Measurements from ENCODE around the gene PANX1. TPM values are rescaled to one million over a fixed set of nuclear protein-coding genes. Genes with fewer than 3 reads are reported as not detected.
"Not testable (repeated sequence)": the region's sequence is repeated elsewhere in the genome, so short reads cannot be mapped to it uniquely, and the experiment has no call there.

The PANX1 gene, protein sequence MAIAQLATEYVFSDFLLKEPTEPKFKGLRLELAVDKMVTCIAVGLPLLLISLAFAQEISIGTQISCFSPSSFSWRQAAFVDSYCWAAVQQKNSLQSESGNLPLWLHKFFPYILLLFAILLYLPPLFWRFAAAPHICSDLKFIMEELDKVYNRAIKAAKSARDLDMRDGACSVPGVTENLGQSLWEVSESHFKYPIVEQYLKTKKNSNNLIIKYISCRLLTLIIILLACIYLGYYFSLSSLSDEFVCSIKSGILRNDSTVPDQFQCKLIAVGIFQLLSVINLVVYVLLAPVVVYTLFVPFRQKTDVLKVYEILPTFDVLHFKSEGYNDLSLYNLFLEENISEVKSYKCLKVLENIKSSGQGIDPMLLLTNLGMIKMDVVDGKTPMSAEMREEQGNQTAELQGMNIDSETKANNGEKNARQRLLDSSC
- 5.7 and 7.0 TPM in 2 replicates for total RNA-seq (2014; rRNA removed; shearing (Covaris generic))

DNA sequence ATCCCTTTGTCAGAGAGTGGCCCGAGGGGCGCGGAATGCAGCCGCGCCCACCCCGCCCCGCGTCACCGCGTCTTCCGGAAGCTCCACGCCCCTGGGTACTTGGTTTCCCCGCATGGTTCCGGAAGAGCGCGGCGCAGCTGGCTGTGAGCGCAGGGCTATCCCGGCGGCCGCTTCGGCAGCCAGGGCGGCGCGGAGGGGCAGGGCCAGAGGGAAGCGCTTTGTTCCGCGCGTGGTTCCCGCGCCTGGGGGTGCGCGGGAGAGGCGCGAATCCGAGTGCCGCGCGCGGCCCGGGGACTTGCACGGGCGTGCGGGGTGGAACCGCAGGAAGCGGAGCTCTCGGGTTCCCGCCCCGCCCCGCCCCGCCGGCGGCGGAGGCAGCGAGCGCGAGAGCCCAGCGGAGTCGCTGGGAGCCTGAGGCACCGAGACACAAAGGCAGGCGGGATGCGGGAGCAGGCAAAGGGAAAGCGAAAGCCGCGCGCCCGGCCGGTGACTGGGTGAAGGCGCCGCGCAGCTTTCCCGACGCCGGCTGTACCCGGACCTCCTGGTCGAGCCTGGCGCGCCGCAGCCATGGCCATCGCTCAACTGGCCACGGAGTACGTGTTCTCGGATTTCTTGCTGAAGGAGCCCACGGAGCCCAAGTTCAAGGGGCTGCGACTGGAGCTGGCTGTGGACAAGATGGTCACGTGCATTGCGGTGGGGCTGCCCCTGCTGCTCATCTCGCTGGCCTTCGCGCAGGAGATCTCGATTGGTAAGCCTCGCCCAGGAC, at the start of gene PANX1:
Gene PANX1 (plus strand): TSS at position 96 of the 766 bp plus-strand sequence. CDS start 472 bp downstream, at position 568.
- in situ Hi-C loops (cut with HindIII; ENCODE audit: low sequenced_read_pairs) = no loop called here
- DNase-seq (ENCODE audit: low spot score) = peak; percentile 62

DNA sequence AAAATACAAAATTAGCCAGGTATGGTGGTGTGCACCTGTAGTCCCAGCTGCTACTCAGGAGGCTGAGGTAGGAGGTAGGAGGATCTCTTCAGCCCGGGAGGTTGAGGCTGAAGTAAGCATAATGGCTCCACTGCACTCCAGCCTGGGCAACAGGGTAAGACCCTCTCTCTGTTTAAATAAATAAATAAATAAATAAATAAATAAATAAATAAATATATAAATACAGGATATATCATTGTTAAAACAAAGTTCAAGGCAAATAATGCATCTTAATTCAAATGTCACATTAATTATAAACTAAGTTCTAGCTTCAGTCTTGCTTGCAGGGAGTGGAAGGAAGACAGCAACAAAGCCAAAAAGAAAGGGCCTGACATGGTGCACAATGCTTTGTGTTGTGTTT, 44.5 kb upstream of the PANX1 start:
- no peak for DNase-seq (ENCODE audit: low spot score)
- in situ Hi-C loops (cut with HindIII; ENCODE audit: low sequenced_read_pairs) = no loop called here

DNA sequence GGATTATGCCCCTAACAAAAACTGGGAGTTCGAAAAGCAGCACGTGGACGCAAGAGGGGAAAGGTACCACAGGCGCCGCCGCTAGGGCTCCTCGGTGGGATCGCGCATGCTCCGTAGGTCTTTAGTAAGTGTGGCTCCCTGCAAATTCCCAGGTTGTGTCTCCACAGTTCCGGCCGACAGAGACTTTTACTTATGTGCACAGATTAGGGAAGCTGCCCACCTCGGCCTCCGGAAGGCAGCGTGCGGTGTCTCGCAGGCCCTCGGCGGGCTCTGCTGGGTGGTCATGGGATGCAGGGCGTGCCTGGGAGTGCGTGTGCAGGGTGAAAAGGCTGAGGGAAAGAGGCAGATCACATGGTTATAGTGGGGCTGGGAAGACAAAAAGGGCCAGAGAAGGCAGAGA, 39.7 kb upstream of the PANX1 start:
- in situ Hi-C loops (cut with HindIII; ENCODE audit: low sequenced_read_pairs) = no loop called here

DNA sequence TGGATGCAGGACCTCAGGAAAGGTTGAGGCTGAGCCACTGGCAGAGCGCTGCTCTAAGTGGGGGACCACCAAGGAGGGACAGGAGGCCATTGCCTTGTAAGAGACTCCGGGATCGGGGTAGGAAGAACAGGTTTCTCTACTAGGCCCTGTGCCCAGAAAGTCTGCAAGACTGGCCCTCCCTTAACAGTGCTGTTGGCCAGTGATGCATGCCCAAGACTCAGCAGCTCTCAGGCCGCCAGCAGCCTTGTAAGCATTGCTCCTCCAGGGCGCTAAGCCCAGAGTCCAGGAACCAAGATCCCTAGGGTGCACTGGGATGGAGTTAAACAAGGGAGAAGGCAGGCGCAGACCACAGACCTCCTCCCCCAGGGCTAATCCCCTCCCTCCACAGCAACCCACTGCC, 39.3 kb upstream of the PANX1 start:
- no peak for DNase-seq (ENCODE audit: low spot score)
- in situ Hi-C loops (cut with HindIII; ENCODE audit: low sequenced_read_pairs) = no loop called here

More for the DNA sequence above, 39.7 kb upstream of the PANX1 start:
- no peak for DNase-seq (ENCODE audit: low spot score)

DNA sequence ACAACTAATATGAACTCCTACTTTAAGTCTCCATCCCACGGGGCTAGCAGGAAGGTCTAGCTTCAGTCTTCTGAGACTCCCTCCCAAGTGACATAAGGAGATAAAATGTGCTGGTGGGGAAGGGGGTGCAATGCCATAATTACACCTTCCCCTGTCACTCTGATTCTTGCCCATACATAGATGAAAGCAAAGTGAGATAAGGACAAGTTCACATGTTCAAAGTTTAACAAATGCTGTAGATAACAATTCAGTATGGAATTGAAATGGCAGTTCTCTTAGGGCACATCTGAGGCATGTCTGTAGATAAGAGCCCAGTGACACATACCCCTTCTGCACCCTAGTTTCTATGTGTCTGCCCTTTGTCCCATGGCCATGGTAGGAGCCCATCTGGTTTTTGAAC, 38.2 kb upstream of the PANX1 start:
- in situ Hi-C loops (cut with HindIII; ENCODE audit: low sequenced_read_pairs) = no loop called here
- DNase-seq (ENCODE audit: low spot score) = no peak

DNA sequence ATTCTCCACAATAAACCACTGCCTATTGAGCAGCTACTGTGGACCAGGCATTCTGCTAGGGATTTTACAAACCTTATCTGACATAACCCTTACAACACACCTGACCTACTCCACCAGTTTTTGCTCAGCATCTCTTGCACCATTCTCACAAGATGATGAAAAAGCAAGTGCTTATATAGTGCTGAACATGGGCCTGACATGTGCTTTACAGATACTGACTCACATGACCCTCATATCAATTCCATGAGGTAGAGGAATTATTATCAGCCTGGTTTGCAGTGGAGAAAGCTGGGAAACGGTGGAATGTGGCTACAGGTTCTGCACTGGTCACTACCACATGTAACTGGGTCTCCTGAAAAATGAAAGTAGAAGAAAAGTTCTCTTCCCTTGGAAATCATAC, 37.5 kb upstream of the PANX1 start:
- DNase-seq (ENCODE audit: low spot score) = no peak
- in situ Hi-C loops (cut with HindIII; ENCODE audit: low sequenced_read_pairs) = no loop called here

DNA sequence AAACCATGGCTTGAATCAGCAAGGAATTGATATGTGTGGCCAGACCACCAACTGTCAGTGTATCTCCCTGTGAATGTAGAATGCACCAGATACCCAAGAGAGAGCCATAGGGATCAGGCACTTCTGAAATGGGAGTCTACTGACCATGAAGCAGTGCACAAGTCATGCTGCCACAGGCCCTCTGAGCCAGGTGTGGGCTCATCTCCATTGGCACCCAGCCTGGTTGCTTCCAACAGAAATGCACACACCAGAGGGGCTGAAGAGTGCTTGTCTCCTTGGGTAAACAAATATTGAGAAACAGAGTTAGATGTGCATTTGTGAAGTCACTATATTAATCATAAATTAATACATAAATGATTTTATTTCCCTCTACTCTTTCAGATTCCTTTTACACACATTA, 28.4 kb upstream of the PANX1 start:
- in situ Hi-C loops (cut with HindIII; ENCODE audit: low sequenced_read_pairs) = no loop called here
- no peak for DNase-seq (ENCODE audit: low spot score)

DNA sequence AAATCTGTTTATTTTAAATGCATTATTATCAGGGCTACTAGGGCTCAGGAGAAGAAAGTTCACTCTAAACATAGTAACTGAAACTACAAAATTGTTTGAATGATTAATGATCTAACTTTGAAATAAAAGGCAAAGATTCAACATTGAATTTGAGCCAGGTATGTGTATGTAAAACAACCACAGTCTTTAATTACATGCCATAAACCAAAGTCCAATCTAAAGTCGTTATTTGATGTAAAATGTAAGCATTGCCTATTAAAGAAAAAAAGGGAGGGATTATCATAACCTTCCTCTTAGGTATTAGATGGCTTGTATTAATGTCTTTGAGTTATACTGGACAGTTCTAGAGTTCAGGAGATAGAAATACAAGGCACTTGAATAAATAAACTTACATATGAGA, 25.2 kb upstream of the PANX1 start:
- no peak for DNase-seq (ENCODE audit: low spot score)

DNA sequence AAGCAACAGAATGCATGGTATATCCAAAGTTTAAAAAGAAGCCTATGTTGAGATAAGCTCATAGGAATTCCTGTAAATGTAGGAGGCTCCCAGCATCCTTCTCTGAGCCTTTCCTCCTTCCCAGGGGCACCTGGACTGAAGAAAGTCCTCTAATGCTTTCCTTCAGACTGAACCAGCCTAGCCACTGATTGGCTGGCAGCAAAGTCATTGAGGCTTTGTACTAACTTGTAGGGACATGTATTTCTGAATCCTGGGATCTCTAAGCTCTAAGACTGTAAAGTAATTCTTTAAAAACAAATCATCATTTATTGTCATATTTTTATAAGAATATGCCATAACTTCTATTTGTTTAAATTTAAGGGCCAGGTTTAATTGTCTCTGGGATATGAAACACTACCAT, 23.9 kb upstream of the PANX1 start:
- in situ Hi-C loops (cut with HindIII; ENCODE audit: low sequenced_read_pairs) = no loop called here

More for the DNA sequence above, 25.2 kb upstream of the PANX1 start:
- in situ Hi-C loops (cut with HindIII; ENCODE audit: low sequenced_read_pairs) = no loop called here

DNA sequence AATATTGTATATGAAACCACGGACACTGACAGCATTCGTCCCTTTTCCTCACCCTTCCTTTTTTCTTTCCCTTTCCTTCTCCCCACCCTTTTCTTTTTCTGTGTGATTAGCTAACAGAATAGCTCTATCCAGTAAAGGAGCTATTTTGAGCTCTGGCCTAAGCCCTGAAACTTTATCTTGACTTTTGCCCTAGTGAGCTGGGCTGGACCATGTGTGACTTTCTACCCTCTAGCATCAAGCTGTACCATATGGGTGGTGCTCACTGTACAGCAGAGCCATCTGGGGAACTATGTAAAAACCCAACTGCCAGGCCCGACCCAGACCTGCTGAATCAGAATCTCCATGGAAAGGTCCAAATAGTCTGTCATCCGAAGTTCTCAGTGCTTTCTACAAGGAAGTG, 21.9 kb upstream of the PANX1 start:
- no peak for DNase-seq (ENCODE audit: low spot score)
- in situ Hi-C loops (cut with HindIII; ENCODE audit: low sequenced_read_pairs) = no loop called here

More for the DNA sequence above, 23.9 kb upstream of the PANX1 start:
- DNase-seq (ENCODE audit: low spot score) = no peak

DNA sequence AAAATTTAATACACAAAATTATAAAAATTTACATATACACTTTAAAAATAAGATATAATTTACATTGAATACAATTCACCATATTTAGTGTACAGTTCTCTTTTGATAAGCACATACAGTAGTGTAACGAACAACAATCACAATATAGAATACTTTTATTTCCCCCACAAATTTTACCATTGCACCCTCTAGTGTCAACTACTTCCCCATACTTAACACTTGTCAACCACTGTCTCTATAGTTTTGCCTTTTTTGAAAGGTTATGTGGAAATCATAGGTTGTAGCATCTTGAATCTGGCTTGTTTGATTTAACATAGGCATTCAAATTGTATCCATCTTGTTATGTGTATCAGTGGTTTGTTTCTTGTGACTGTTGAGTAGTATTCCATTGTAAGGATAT, 21.3 kb upstream of the PANX1 start:
- no peak for DNase-seq (ENCODE audit: low spot score)
- in situ Hi-C loops (cut with HindIII; ENCODE audit: low sequenced_read_pairs) = no loop called here

DNA sequence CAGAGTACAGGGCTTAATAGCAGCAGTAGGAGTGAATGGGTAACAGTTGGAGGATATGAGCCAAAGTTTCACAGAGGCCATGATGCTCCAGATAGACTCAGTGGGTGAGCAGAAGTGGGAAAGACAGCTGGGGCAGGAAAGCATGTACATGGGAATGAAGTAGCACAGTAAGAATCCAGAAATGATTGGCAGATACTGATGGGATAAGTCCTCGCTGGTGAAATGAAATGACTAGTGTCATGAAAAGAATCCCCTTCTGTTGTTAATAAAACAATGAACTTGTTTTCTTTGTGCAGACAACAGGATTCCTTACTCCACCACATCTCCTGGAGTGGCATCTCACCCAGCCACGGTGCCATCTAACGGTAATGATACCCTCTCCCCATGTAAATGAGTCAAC, 17.4 kb upstream of the PANX1 start:
- no peak for DNase-seq (ENCODE audit: low spot score)
- in situ Hi-C loops (cut with HindIII; ENCODE audit: low sequenced_read_pairs) = no loop called here

DNA sequence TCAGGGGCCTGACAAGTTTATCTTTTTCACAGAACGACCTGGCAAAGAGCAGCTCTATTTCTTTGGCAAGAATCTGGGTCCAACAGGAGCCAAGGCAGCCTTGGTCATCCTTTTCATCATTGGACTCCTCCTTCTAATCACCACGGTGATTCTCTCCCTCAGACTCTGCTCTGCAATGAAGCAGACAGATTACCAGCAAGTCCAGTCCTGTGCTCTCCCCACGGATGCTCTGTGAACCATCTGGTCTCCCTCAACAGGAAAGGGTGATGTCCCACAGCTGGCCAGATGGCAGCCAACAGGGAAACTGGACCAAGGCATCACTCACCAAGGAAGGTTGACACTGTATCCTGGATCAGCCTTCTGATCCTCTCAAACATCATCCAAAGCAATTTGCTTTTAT, 17.0 kb upstream of the PANX1 start:
- in situ Hi-C loops (cut with HindIII; ENCODE audit: low sequenced_read_pairs) = no loop called here
- no peak for DNase-seq (ENCODE audit: low spot score)

DNA sequence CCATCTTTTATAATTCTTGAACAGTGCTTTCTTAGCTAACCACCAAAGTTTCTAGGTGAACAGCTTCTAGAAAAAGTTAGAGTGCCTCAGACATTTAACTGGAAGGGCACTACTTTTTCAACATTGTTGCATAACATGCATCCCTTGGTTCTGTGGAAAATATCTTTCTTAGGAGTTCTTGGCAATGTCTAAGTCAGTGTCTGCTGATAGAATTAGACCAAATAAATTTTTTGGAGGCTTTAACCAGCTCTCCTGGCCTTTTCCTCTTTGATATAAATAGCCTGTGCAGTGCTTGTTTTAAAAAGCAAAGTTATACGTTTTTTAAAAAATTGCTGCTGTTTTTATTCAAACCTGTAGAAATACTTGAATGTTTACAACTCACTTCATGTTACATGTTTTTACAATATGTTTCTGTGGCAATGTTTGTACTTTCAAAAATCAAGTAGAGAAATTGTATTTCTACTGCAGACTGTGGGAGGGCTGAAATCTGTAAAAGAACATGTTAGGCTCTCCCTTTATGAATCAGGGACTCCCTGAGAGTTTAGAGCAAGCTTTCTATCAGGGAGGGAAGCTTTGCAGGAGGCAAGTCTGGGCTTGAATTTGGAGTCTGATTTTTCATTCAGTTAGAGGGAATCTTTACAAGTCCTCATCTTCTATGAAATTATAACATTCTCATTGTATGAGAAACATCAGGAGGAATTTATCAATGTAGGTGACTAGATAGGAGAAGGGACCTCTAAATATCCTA, 16.3 kb upstream of the PANX1 start:
- no peak for DNase-seq (ENCODE audit: low spot score)
- in situ Hi-C loops (cut with HindIII; ENCODE audit: low sequenced_read_pairs) = no loop called here

DNA sequence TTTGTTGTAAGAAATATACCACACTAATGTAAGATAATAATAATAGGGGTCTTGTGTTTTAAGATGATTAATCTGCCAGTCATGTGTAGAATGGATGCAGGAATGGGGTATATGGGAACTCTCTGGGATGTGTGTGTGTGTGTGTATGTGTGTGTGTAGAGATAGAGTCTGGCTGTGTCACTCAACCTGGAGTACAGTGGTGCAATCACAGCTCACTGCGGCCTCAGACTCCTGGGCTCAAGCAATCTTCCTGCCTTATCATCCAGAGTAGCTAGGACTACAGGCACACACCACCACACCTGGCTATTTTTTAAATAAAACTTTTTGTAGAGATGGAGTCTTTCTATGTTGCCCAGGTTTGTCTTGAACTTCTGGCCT, 11.5 kb upstream of the PANX1 start:
- in situ Hi-C loops (cut with HindIII; ENCODE audit: low sequenced_read_pairs) = no loop called here

DNA sequence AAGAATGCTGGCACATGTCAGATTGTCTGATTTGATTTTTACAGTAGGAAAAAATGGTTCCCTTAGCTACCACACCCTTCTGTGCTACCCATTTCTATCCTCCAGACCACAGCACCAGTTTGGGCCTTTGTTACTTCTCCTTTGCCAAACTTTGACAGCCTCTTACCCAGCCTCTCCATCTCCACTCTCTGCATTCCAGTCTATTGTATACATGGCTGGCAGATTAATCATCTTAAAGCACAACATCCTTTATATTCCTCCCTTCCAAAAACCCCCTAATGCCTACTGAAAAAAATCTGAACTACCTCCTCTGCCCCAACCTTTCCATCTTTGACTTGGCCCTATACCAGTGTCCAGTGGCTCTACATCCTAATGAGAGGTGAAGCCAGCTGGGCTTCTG, 10.8 kb upstream of the PANX1 start:
- no peak for DNase-seq (ENCODE audit: low spot score)
- in situ Hi-C loops (cut with HindIII; ENCODE audit: low sequenced_read_pairs) = no loop called here

More for the DNA sequence above, 11.5 kb upstream of the PANX1 start:
- no peak for DNase-seq (ENCODE audit: low spot score)

DNA sequence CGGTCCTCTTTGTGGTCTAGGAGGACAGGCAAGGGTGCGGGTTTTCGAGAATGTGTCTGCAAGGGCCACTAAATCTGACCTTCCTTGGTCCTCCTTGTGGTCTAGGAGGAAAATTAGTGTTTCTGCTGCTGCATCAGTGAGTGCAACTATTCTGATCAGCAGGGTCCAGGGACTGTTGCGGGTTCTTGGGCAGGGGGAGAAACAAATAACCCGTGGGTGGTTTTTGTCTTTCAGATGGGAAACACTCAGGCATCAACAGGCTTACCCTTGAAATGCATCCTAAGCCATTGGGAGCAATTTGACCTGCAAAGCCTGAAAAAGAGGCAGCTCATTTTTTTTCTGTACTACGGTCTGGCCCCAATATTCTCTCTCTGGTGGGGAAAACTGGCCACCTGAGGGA, 9.0 kb upstream of the PANX1 start:
- DNase-seq (ENCODE audit: low spot score); in situ Hi-C loops (cut with HindIII; ENCODE audit: low sequenced_read_pairs): not testable (repeated sequence)

DNA sequence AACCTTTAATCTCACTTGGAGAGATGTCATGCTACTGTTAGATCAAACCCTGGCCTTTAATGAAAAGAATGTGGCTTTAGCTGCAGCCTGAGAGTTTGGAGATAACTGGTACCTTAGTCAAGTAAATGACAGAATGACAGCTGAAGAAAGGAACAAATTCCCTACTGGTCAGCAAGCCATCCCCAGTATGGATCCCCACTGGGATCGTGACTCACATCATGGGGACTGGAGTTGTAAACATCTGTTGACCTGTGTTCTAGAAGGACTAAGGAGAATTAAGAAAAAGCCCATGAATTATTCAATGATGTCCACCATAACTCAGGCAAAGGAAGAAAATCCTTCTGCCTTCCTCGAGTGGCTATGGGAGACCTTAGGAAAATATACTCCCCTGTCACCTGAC, 8.1 kb upstream of the PANX1 start:
- DNase-seq (ENCODE audit: low spot score); in situ Hi-C loops (cut with HindIII; ENCODE audit: low sequenced_read_pairs): not testable (repeated sequence)

DNA sequence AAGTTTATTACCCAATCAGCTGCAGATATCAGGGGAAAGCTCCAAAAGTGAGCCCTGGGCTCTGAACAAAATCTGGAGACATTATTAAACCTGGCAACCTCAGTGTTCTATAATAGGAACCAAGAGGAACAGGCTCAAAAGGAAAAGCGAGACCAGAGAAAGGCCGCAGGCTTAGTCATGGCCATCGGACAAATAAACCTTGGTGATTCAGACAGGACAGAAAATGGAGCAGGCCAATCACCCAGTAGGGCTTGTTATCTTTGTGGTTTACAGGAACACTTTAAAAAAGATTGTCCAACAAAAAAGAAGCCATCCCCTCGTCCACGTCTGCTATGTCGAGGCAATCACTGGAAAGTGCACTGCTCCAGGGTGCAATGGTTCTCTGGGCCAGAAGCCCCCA, 7.7 kb upstream of the PANX1 start:
- in situ Hi-C loops (cut with HindIII; ENCODE audit: low sequenced_read_pairs) = no loop called here
- DNase-seq (ENCODE audit: low spot score) = no peak
